ENCODE data around the gene PTPRG.

DNA sequence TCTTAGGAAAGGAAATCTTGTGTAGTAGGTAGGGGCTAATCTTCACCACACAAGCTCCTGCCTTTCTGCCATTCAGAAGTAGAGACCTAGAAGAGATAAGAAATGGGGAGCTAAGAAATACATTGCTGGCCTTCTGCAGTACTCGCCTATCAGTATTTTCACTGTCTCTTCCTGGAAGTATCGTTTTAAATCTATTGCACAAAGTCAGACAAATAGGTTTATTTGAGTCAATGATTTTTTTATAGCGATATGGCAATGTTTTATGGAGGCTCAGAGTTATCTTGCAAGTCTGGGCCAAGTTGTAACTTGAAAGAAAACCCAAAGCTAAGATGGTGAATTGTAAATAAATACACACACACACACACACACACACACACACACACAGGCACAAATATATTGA is 103.8 kb downstream of the PTPRG start:
- TF ChIP-seq, protein P1, sequence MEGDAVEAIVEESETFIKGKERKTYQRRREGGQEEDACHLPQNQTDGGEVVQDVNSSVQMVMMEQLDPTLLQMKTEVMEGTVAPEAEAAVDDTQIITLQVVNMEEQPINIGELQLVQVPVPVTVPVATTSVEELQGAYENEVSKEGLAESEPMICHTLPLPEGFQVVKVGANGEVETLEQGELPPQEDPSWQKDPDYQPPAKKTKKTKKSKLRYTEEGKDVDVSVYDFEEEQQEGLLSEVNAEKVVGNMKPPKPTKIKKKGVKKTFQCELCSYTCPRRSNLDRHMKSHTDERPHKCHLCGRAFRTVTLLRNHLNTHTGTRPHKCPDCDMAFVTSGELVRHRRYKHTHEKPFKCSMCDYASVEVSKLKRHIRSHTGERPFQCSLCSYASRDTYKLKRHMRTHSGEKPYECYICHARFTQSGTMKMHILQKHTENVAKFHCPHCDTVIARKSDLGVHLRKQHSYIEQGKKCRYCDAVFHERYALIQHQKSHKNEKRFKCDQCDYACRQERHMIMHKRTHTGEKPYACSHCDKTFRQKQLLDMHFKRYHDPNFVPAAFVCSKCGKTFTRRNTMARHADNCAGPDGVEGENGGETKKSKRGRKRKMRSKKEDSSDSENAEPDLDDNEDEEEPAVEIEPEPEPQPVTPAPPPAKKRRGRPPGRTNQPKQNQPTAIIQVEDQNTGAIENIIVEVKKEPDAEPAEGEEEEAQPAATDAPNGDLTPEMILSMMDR (IDR thresholded peaks at IDR 0.05), result no peak
- TF ChIP-seq POLR2A (IDR thresholded peaks at IDR 0.05; ENCODE audit: low read depth) (no peak), EP300 (IDR thresholded peaks at IDR 0.05) (no peak)

Data from esophagus muscularis mucosa (tissue), 4 donors.